Ascending aorta (tissue), 2 donors: ENCODE measurements around the gene RELL1. TPM values are rescaled to one million over a fixed set of nuclear protein-coding genes. Genes with fewer than 3 reads are reported as not detected.

Experiments used
- DNase-seq, 2 donors: peaks; one replicate each; pipeline ENCODE4 v3.0.0-alpha.2; 2019; ENCODE audit warnings: low spot score in 2 of 2
- H3K27ac ChIP-seq, 2 donors: fragments of 200-600 bp; sonication (generic); one replicate each; pipeline ENCODE4 v1.5.1; 2016 to 2017; ENCODE audit warnings: mild to moderate bottlenecking in 1 of 2
- H3K27me3 ChIP-seq: fragments of 200-600 bp; sonication (generic); one replicate; pipeline ENCODE4 v1.5.1; 2017
- H3K36me3 ChIP-seq, 2 donors: fragments of 200-600 bp; sonication (generic); one replicate each; pipeline ENCODE4 v1.5.1; 2016
- H3K4me1 ChIP-seq, 2 donors: fragments of 200-600 bp; sonication (generic); one replicate each; pipeline ENCODE4 v1.5.1; 2016 to 2017; ENCODE audit warnings: mild to moderate bottlenecking in 1 of 2
- H3K4me3 ChIP-seq, 2 donors: fragments of 200-600 bp; sonication (generic); one replicate each; pipeline ENCODE4 v1.5.1; 2016 to 2017; ENCODE audit warnings: mild to moderate bottlenecking in 1 of 2
- H3K9me3 ChIP-seq, 2 donors: fragments of 200-600 bp; sonication (generic); one replicate each; pipeline ENCODE4 v1.5.1; 2016
- CTCF ChIP-seq, 3 experiments: fragments of 200-600 bp in 2 of 3; fragments of 450-650 bp in 1 of 3; sonication (generic) in 2 of 3; IDR thresholded peaks; one replicate each; pipeline ENCODE4 v1.5.1; 2016 to 2019; ENCODE audit warnings: antibody characterized with exemption in 3 of 3, mild to moderate bottlenecking in 1 of 3, moderate library complexity in 1 of 3
- intact Hi-C: fragments of 100-400 bp; cut with DNase I; formaldehyde crosslinking; loops from one replicate; pipeline ENCODE4 v1.15.1; 2023
- total RNA-seq: library from RNA; depleted of rRNA; stranded (reverse); fragments of >200 nt; gene quantifications from one replicate; pipeline ENCODE4 v1.1.0, GENCODE V29; 2016

The RELL1 gene
- total RNA-seq, 1 donor from 2014 or later, result 61.5 TPM

GRCh38 chr4:37705571-37705970 is 19.4 kb upstream of the RELL1 start:
- no peaks in the 10 kb centered on the region for H3K4me1 ChIP-seq
- no peak overlapping the region for H3K27ac ChIP-seq
- no peak for DNase-seq
- no peaks in the 10 kb centered on the region for H3K36me3 ChIP-seq
- no peaks in the 10 kb centered on the region for H3K27me3 ChIP-seq
- H3K4me3 ChIP-seq, result no peak overlapping the region
- TF ChIP-seq CTCF (IDR thresholded peaks at IDR 0.05), result no peak
- intact Hi-C loops, result no loop called here
- H3K9me3 ChIP-seq, result no peaks in the 10 kb centered on the region

- Histone ChIP-seq H3K36me3 (no peaks in the 10 kb centered on the region), H3K27me3 (no peaks in the 10 kb centered on the region), H3K9me3 (no peaks in the 10 kb centered on the region), H3K27ac (no peak overlapping the region), H3K4me3 (no peak overlapping the region), H3K4me1 (no peaks in the 10 kb centered on the region)
- intact Hi-C loops, result no loop called here
- TF ChIP-seq CTCF (IDR thresholded peaks at IDR 0.05), result no peak
- DNase-seq, result no peak
Observed at GRCh38 chr4:37699868-37700481, 13.8 kb upstream of the RELL1 start.

- no peak for DNase-seq
- Histone ChIP-seq H3K4me1 (no peaks in the 10 kb centered on the region), H3K4me3 (no peak overlapping the region), H3K27me3 (no peaks in the 10 kb centered on the region), H3K9me3 (no peaks in the 10 kb centered on the region), H3K36me3 (no peaks in the 10 kb centered on the region), H3K27ac (no peak overlapping the region)
- intact Hi-C loops, result no loop called here
- no peak for TF ChIP-seq CTCF (IDR thresholded peaks at IDR 0.05)
Observed at GRCh38 chr4:37697566-37697965, 11.4 kb upstream of the RELL1 start.

GRCh38 chr4:37693450-37694190 is 7.4 kb upstream of the RELL1 start:
- H3K4me1 ChIP-seq, result no peaks in the 10 kb centered on the region
- no peak for DNase-seq
- H3K36me3 ChIP-seq, result no peaks in the 10 kb centered on the region
- TF ChIP-seq CTCF (IDR thresholded peaks at IDR 0.05), result no peak
- intact Hi-C loops, result no loop called here
- H3K9me3 ChIP-seq, result no peaks in the 10 kb centered on the region
- no peak overlapping the region for H3K27ac ChIP-seq
- H3K4me3 ChIP-seq, result no peak overlapping the region
- no peaks in the 10 kb centered on the region for H3K27me3 ChIP-seq

GRCh38 chr4:37693030-37693429 is 6.9 kb upstream of the RELL1 start:
- no peak for DNase-seq
- no peak for TF ChIP-seq CTCF (IDR thresholded peaks at IDR 0.05)
- no peaks in the 10 kb centered on the region for H3K4me1 ChIP-seq
- H3K36me3 ChIP-seq, result no peaks in the 10 kb centered on the region
- intact Hi-C loops, result no loop called here
- no peaks in the 10 kb centered on the region for H3K27me3 ChIP-seq
- H3K27ac ChIP-seq, result no peak overlapping the region
- no peak overlapping the region for H3K4me3 ChIP-seq
- no peaks in the 10 kb centered on the region for H3K9me3 ChIP-seq
